Measurements from ENCODE around the gene SUCNR1. TPM values are rescaled to one million over a fixed set of nuclear protein-coding genes. Genes with fewer than 3 reads are reported as not detected.

The SUCNR1 gene
- total RNA-seq, 1 experiment from 2014 or later, result not detected

DNA sequence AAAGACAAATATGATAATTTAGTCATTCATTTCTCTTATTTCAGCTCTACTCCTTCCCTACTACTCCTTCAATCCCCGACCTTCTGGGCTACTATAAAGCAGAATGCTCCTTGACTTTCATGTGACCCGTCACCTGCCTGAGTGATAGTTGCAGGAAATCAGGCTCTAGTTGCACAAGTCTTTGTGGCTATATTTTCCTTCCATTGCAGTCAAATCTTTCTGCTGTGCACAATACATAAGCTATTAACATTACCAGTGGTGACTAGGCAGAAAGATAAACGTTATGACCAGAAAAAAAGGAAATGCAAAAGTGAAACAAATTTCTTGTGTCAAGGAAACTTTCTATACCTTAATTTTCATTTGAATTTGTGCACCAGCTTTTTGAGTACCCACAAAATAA is 2.3 kb downstream of the SUCNR1 start:
- Histone ChIP-seq H3K9me3 (ENCODE audit: control insufficient read depth, insufficient read depth, low read depth, low read length) (no peaks in the 10 kb centered on the region), H3K4me3 (ENCODE audit: low read depth in 2 of 2, low read length in 2 of 2) (no peak overlapping the region), H3K27ac (ENCODE audit: low read length) (no peak overlapping the region), H3K4me1 (ENCODE audit: control insufficient read depth, insufficient read depth, low read length) (no peaks in the 10 kb centered on the region), H3K36me3 (ENCODE audit: control insufficient read depth, insufficient read depth, low read length) (no peaks in the 10 kb centered on the region), H3K27me3 (ENCODE audit: control insufficient read depth, insufficient read depth, low read length) (no peaks in the 10 kb centered on the region)
- DNase-seq (ENCODE audit: low read depth, low spot score), result no peak
- POLR2A ChIA-PET, result no interaction called here
- no TSS peak for BruUV-seq (replicated peaks)
- CTCF ChIA-PET, result no interaction called here
- in situ Hi-C loops (cut with HindIII; ENCODE audit: low pct_unique_long_range_greater_than_20kb, low sequenced_read_pairs) (no loop called here), intact Hi-C loops (cut with micrococcal nuclease; ENCODE audit: unreplicated experiment) (no loop called here)
- ATAC-seq, result no peak
- TF ChIP-seq, protein P1, sequence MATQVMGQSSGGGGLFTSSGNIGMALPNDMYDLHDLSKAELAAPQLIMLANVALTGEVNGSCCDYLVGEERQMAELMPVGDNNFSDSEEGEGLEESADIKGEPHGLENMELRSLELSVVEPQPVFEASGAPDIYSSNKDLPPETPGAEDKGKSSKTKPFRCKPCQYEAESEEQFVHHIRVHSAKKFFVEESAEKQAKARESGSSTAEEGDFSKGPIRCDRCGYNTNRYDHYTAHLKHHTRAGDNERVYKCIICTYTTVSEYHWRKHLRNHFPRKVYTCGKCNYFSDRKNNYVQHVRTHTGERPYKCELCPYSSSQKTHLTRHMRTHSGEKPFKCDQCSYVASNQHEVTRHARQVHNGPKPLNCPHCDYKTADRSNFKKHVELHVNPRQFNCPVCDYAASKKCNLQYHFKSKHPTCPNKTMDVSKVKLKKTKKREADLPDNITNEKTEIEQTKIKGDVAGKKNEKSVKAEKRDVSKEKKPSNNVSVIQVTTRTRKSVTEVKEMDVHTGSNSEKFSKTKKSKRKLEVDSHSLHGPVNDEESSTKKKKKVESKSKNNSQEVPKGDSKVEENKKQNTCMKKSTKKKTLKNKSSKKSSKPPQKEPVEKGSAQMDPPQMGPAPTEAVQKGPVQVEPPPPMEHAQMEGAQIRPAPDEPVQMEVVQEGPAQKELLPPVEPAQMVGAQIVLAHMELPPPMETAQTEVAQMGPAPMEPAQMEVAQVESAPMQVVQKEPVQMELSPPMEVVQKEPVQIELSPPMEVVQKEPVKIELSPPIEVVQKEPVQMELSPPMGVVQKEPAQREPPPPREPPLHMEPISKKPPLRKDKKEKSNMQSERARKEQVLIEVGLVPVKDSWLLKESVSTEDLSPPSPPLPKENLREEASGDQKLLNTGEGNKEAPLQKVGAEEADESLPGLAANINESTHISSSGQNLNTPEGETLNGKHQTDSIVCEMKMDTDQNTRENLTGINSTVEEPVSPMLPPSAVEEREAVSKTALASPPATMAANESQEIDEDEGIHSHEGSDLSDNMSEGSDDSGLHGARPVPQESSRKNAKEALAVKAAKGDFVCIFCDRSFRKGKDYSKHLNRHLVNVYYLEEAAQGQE (IDR thresholded peaks at IDR 0.05; ENCODE audit: insufficient read depth in 1 of 2, low read depth in 2 of 2, low read length in 1 of 2), result no peak
- TF ChIP-seq POLR2AphosphoS5 (IDR thresholded peaks at IDR 0.05; ENCODE audit: low read depth, low read length) (no peak), TCF7L2 (IDR thresholded peaks at IDR 0.05; ENCODE audit: low read depth, low read length) (no peak), SIN3A (IDR thresholded peaks at IDR 0.05; ENCODE audit: borderline replicate concordance, insufficient read depth, low read depth, low read length) (no peak)
- TF ChIP-seq, protein P2, sequence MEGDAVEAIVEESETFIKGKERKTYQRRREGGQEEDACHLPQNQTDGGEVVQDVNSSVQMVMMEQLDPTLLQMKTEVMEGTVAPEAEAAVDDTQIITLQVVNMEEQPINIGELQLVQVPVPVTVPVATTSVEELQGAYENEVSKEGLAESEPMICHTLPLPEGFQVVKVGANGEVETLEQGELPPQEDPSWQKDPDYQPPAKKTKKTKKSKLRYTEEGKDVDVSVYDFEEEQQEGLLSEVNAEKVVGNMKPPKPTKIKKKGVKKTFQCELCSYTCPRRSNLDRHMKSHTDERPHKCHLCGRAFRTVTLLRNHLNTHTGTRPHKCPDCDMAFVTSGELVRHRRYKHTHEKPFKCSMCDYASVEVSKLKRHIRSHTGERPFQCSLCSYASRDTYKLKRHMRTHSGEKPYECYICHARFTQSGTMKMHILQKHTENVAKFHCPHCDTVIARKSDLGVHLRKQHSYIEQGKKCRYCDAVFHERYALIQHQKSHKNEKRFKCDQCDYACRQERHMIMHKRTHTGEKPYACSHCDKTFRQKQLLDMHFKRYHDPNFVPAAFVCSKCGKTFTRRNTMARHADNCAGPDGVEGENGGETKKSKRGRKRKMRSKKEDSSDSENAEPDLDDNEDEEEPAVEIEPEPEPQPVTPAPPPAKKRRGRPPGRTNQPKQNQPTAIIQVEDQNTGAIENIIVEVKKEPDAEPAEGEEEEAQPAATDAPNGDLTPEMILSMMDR (IDR thresholded peaks at IDR 0.05), result no peak

DNA sequence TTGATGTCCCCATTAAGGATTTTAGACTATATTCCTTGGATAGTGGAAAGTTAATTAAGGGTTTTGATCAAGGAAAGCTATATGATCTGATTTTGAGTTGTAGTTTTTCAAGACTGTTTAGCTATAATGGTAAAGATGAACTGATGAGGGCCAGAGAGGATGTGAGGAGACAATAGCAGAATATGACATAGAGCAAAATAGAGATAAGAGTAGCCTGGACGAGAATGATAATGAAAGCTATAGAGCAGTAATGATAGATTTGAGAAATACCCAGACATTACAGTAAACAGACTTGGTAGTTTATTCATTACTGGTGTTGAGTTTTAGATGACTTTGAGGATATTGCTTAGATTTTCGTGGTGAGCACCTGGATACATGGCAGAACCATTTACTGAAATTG is 3.8 kb downstream of the SUCNR1 start:
- POLR2A ChIA-PET, result no interaction called here
- intact Hi-C loops (cut with micrococcal nuclease; ENCODE audit: unreplicated experiment), result no loop called here

More for the DNA sequence above, 3.8 kb downstream of the SUCNR1 start:
- CTCF ChIA-PET, result no interaction called here
- Histone ChIP-seq H3K27me3 (ENCODE audit: control insufficient read depth, insufficient read depth, low read length) (no peaks in the 10 kb centered on the region), H3K4me3 (ENCODE audit: low read depth in 2 of 2, low read length in 2 of 2) (no peak overlapping the region), H3K9me3 (ENCODE audit: control insufficient read depth, insufficient read depth, low read depth, low read length) (no peaks in the 10 kb centered on the region), H3K4me1 (ENCODE audit: control insufficient read depth, insufficient read depth, low read length) (no peaks in the 10 kb centered on the region), H3K36me3 (ENCODE audit: control insufficient read depth, insufficient read depth, low read length) (no peaks in the 10 kb centered on the region), H3K27ac (ENCODE audit: low read length) (no peak overlapping the region)
- in situ Hi-C loops (cut with HindIII; ENCODE audit: low pct_unique_long_range_greater_than_20kb, low sequenced_read_pairs), result no loop called here
- no peak for ATAC-seq
- BruUV-seq (replicated peaks), result no TSS peak
- no peak for TF ChIP-seq POLR2AphosphoS5 (IDR thresholded peaks at IDR 0.05; ENCODE audit: low read depth, low read length)
- no peak for TF ChIP-seq SIN3A (IDR thresholded peaks at IDR 0.05; ENCODE audit: borderline replicate concordance, insufficient read depth, low read depth, low read length)
- TF ChIP-seq, protein P2 (IDR thresholded peaks at IDR 0.05), result no peak
- TF ChIP-seq, protein P1 (IDR thresholded peaks at IDR 0.05; ENCODE audit: insufficient read depth in 1 of 2, low read depth in 2 of 2, low read length in 1 of 2), result no peak
- TF ChIP-seq TCF7L2 (IDR thresholded peaks at IDR 0.05; ENCODE audit: low read depth, low read length), result no peak
- no peak for DNase-seq (ENCODE audit: low read depth, low spot score)
